Measurements from ENCODE around the gene PLA2G1B.

Gene PLA2G1B

DNA sequence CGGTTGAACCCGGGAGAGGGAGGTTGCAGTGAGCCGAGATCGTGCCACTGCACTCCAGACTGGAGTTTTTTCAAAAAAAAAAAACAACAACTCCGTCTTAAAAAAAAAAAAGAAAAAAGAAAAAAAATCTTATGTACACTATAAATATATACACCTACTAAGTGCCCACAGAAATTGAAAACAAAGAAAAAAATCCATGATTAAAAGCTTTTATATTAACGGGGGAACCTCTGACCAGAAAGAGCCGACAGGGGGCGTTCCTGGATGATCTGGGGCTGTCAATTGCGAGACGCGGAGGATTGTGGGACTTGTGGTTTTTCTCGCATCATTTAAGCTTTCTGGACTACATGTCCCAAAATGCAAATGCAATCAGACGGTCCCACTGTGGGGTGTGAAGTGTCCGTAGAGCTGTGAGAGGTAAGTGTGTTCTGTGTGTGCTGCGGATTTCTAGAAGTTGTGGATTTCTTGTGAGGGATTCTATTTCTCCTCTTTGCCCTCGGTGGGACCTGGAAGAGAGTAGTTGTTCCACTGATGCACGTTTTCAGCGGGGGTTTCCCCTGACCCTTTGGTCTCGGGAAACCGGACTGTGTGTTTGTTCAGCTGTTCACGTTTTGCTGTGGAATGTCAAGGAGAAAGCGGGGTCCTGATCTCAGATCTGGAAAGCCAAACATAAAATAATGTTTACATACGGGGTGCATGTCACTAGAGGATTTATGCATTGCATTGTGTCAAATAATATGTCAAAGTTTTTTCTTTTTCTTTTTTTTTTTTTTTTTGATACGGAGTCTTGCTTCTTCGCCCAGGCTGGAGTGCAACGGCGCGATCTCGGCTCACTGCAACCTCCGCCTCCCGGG is 25.4 kb downstream of the PLA2G1B start, which contains the start of gene SIRT4:
Gene SIRT4 (plus strand): TSS at position 360 of the 854 bp plus-strand sequence. CDS start 1,241 bp downstream, outside the sequence.
- Histone ChIP-seq H3K4me3 (ENCODE audit: low read depth, low read length) (peak within 1 kb of the TSS; percentile 77), H3K36me3 (peaks cover 3% of the 10 kb centered on the region; the same call in 1 of the 2 replicates), H3K27me3 (no peaks in the 10 kb centered on the region), H3K4me1 (no peaks in the 10 kb centered on the region), H3K9me3 (no peaks in the 10 kb centered on the region)
- peak; percentile 92 for DNase-seq
- TF ChIP-seq, protein P1, sequence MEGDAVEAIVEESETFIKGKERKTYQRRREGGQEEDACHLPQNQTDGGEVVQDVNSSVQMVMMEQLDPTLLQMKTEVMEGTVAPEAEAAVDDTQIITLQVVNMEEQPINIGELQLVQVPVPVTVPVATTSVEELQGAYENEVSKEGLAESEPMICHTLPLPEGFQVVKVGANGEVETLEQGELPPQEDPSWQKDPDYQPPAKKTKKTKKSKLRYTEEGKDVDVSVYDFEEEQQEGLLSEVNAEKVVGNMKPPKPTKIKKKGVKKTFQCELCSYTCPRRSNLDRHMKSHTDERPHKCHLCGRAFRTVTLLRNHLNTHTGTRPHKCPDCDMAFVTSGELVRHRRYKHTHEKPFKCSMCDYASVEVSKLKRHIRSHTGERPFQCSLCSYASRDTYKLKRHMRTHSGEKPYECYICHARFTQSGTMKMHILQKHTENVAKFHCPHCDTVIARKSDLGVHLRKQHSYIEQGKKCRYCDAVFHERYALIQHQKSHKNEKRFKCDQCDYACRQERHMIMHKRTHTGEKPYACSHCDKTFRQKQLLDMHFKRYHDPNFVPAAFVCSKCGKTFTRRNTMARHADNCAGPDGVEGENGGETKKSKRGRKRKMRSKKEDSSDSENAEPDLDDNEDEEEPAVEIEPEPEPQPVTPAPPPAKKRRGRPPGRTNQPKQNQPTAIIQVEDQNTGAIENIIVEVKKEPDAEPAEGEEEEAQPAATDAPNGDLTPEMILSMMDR (IDR thresholded peaks at IDR 0.05; ENCODE audit: low read depth, low read length) = peak; percentile 92

DNA sequence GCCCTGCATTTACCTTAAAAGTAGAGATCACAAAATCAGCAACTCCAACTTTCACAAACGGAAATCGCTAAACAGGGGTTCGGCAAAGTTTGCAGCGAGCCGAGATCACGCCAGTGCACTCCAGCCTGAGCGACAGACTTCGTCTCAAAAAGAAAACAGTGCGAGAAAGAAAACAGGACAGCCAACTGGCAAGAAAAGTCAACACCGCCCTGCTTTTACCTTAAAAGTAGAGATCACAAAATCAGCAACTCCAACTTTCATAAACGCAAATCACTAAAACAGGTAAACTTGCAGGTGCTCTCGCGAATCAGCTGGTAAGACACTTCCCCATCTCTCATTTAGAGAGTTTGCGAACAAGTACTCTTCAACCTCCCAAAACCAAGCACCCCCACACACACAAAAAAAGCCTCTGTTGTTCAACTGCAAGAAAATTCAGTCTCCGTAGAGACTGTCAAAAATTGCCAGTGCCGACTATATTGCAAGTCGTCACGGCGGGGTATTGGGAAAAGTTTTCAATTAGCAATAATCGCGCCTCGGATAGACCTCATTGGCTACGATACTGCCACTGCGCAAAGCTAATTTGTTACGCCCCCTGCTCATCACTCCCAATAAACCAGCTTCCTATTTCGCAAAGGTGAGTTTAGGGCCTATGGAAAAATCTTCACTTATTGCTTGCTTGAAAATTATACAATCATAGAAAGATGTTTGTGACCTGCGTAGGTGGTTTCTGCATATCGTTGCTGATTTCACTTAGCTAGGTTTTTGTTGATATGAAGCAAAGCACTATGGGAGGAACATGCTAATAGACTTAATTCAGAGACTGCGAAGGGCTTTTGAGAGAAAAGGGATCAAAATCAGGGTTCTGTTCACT is 34.7 kb downstream of the PLA2G1B start, which contains the start of gene RNU4-1:
Gene RNU4-1 (minus strand): TSS at position 577 of the 871 bp plus-strand sequence.
- peak within 1 kb of the TSS; percentile 60 for H3K4me3 ChIP-seq (ENCODE audit: low read depth, low read length)
- H3K9me3 ChIP-seq = no peaks in the 10 kb centered on the region
- H3K4me1 ChIP-seq = no peaks in the 10 kb centered on the region; the same call in 1 of the 2 replicates
- TF ChIP-seq, protein P1 (IDR thresholded peaks at IDR 0.05; ENCODE audit: low read depth, low read length) = no peak
- peak; percentile 87 for DNase-seq
- no peaks in the 10 kb centered on the region for H3K36me3 ChIP-seq
- no peaks in the 10 kb centered on the region for H3K27me3 ChIP-seq

DNA sequence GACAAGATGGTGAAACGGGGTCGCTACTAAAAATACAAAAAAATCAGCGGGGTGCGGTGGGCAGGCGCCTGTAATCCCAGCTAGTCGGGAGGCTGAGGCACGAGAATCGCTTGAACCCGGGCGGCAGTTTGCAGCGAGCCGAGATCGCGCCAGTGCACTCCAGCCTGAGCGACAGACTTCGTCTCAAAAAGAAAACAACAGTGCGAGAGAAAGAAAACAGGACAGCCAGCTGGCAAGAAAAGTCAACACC is 35.2 kb downstream of the PLA2G1B start:
- no peaks in the 10 kb centered on the region for H3K27me3 ChIP-seq
- TF ChIP-seq, protein P1 (IDR thresholded peaks at IDR 0.05; ENCODE audit: low read depth, low read length) = no peak
- no peaks in the 10 kb centered on the region for H3K9me3 ChIP-seq
- no peak for DNase-seq
- no peaks in the 10 kb centered on the region for H3K36me3 ChIP-seq
- peak overlapping the region; percentile 60 for H3K4me3 ChIP-seq (ENCODE audit: low read depth, low read length)
- no peaks in the 10 kb centered on the region; the same call in 1 of the 2 replicates for H3K4me1 ChIP-seq

DNA sequence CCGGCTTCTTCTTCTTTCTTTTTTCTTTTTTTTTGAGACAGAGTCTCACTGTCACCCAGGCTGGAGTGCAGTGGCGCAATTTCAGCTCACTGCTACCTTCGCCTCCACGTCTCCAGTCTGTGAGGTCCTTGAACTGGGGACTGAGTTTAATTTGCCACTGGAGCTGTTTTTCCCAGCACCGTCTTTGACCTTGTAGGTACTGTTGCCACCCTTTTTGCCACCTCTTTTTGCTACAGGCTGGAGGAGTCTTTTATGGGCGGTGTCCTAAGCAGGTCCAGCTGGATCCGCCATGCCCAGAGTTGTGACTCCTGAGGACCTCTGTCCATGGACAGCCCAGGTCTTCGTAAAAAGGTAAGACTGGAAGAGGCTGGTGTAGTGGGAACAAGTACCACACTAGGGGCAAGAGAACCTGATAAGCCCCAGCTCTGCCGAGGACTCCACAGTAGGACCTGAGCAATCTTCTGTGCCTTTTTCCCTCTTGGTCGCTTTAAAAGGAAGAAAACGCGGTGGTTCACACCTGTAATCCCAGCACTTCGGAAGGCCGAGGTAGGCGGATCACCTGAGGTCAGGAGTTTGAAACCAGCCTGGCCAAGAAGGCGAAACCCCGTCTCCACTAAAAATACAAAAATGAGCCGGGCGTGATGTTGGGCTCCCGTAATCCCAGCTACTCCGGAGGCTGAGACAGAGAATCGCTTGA is 36.8 kb downstream of the PLA2G1B start:
- TF ChIP-seq, protein P1 (IDR thresholded peaks at IDR 0.05; ENCODE audit: low read depth, low read length) = no peak
- no peak for DNase-seq
- Histone ChIP-seq H3K9me3 (no peaks in the 10 kb centered on the region), H3K36me3 (no peaks in the 10 kb centered on the region), H3K4me1 (no peaks in the 10 kb centered on the region; the same call in 1 of the 2 replicates), H3K27me3 (no peaks in the 10 kb centered on the region), H3K4me3 (ENCODE audit: low read depth, low read length) (peak overlapping the region; percentile 55)

DNA sequence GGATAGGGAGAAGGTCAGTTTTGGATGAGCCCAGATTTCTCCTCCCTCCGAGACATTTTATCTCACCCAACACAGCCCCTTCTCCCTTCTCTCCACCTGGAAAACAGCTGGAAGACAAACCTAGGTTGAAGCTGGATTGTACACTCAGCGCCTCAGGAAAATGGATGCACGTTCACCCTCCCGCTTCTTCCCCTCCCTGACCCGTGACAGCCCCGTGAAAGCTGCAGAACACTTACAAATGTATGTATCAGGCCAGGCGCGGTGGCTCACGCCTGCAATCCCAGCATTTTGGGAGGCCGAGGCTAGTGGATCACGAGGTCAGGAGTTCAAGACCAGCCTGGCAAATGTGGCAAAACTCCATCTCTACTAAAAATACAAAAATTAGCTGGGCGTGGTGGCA is 40.1 kb downstream of the PLA2G1B start:
- no peaks in the 10 kb centered on the region for H3K9me3 ChIP-seq
- no peaks in the 10 kb centered on the region for H3K27me3 ChIP-seq
- DNase-seq = no peak
- H3K4me3 ChIP-seq (ENCODE audit: low read depth, low read length) = no peak overlapping the region
- no peaks in the 10 kb centered on the region for H3K4me1 ChIP-seq
- TF ChIP-seq, protein P1 (IDR thresholded peaks at IDR 0.05; ENCODE audit: low read depth, low read length) = no peak
- no peaks in the 10 kb centered on the region for H3K36me3 ChIP-seq

Data from BE2C (cell line).